Spleen (tissue), 7 donors: ENCODE measurements around the gene TPM1.

Experiments used
- POLR2A ChIP-seq, 3 donors: fragments of 450-650 bp; IDR thresholded peaks; one replicate each; pipeline ENCODE4 v1.5.1; 2017; ENCODE audit warnings: antibody characterized with exemption in 3 of 3, mild to moderate bottlenecking in 1 of 3
- POLR2AphosphoS5 ChIP-seq, 3 donors: sonication (generic); formaldehyde crosslinking; IDR thresholded peaks; one replicate each; pipeline ENCODE4 v1.5.1; 2017; ENCODE audit warnings: antibody characterized with exemption in 3 of 3
- TF ChIP-seq, protein P1 (sequence below), 11 experiments: fragments of 200-600 bp in 7 of 11; fragments of 450-650 bp in 4 of 11; sonication (generic) in 4 of 11; IDR thresholded peaks in 8 of 11; conservative IDR thresholded peaks in 3 of 11; 1 replicate in 7 of 11; 2 replicates in 4 of 11; pipeline versions ENCODE4 v1.4.0 to v1.8.0; 2016 to 2021; ENCODE audit warnings: antibody characterized with exemption in 11 of 11, inconsistent platforms in 4 of 11, mild to moderate bottlenecking in 1 of 11
- donor health status: DM: no; HTN: no; CAD: no; lungs with moderate emphysema.
- donor health status: DM: no; HTN: no; CAD: no.
- donor health status: DM: no; HTN: no; CAD: no.

DNA sequence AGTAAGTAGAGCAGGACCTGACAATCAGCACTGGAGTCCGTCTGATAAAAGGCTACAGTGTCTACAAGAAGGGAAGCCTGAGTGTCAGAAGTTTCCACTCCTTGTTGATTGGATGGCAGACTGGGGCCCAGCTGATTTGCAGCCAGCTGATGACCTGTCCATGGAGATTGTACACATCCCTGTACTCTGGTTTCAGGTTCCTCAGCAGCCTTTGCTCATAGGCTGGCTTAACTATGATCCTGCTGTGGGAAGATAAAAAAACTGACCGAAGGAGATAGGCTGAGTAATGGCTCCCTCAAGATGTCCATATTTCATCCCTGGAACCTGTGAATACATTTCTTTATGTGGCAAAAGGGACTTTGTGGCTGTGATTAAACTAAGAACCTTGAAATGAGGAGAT is 67.4 kb downstream of the TPM1 start:
- TF ChIP-seq, protein P1, sequence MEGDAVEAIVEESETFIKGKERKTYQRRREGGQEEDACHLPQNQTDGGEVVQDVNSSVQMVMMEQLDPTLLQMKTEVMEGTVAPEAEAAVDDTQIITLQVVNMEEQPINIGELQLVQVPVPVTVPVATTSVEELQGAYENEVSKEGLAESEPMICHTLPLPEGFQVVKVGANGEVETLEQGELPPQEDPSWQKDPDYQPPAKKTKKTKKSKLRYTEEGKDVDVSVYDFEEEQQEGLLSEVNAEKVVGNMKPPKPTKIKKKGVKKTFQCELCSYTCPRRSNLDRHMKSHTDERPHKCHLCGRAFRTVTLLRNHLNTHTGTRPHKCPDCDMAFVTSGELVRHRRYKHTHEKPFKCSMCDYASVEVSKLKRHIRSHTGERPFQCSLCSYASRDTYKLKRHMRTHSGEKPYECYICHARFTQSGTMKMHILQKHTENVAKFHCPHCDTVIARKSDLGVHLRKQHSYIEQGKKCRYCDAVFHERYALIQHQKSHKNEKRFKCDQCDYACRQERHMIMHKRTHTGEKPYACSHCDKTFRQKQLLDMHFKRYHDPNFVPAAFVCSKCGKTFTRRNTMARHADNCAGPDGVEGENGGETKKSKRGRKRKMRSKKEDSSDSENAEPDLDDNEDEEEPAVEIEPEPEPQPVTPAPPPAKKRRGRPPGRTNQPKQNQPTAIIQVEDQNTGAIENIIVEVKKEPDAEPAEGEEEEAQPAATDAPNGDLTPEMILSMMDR (IDR thresholded peaks at IDR 0.05 in 8 of 11, conservative IDR thresholded peaks at IDR 0.05 in 3 of 11): no peak
- TF ChIP-seq POLR2A (IDR thresholded peaks at IDR 0.05) (no peak), POLR2AphosphoS5 (IDR thresholded peaks at IDR 0.05) (no peak)
